NCI-H2029 (cell line): ENCODE data around the gene LALBA.
"Not testable (repeated sequence)": the region's sequence is repeated elsewhere in the genome, so short reads cannot be mapped to it uniquely, and the experiment has no call there.

Source experiments
- DNase-seq: peaks from one replicate; lab custom pipeline; 2025; lab: John Stamatoyannopoulos, UW

Gene LALBA

GRCh38 chr12:48569946-48570345, at the start of gene LALBA:
LALBA (minus strand) TSS chr12:48570046; CDS start chr12:48570020, 26 bp downstream.
- DNase-seq, result no peak

GRCh38 chr12:48618541-48618940, 48.7 kb upstream of the LALBA start:
- DNase-seq, result peak; percentile 51

GRCh38 chr12:48615681-48616080, 45.8 kb upstream of the LALBA start:
- DNase-seq, result no peak

GRCh38 chr12:48613321-48613720, 43.5 kb upstream of the LALBA start:
- no peak for DNase-seq

GRCh38 chr12:48602192-48602989, 32.5 kb upstream of the LALBA start:
- no peak for DNase-seq

GRCh38 chr12:48601013-48601756, 31.3 kb upstream of the LALBA start:
- no peak for DNase-seq

GRCh38 chr12:48600552-48600951, 30.7 kb upstream of the LALBA start:
- no peak for DNase-seq

GRCh38 chr12:48592591-48593086, 22.8 kb upstream of the LALBA start:
- no peak for DNase-seq

- no peak for DNase-seq
Measured at GRCh38 chr12:48586361-48586760, 16.5 kb upstream of the LALBA start.

- DNase-seq, result no peak
Measured at GRCh38 chr12:48583728-48584127, 13.9 kb upstream of the LALBA start.

- no peak for DNase-seq
Measured at GRCh38 chr12:48580831-48581230, 11.0 kb upstream of the LALBA start.

- DNase-seq, result no peak
Measured at GRCh38 chr12:48572326-48572725, 2.5 kb upstream of the LALBA start.

- no peak for DNase-seq
Measured at GRCh38 chr12:48567731-48568130, 2.1 kb downstream of the LALBA start.

GRCh38 chr12:48557919-48558318, 11.9 kb downstream of the LALBA start:
- DNase-seq, result no peak

- no peak for DNase-seq
Measured at GRCh38 chr12:48556631-48557030, 13.2 kb downstream of the LALBA start.

- DNase-seq, result not testable (repeated sequence)
Measured at GRCh38 chr12:48553666-48554343, 16.0 kb downstream of the LALBA start.

- DNase-seq, result not testable (repeated sequence)
Measured at GRCh38 chr12:48551636-48552035, 18.2 kb downstream of the LALBA start.

- not testable (repeated sequence) for DNase-seq
Measured at GRCh38 chr12:48547012-48547411, 22.8 kb downstream of the LALBA start.

- DNase-seq, result no peak
Measured at GRCh38 chr12:48545833-48546469, 23.9 kb downstream of the LALBA start.

GRCh38 chr12:48542300-48542928, 27.4 kb downstream of the LALBA start:
- DNase-seq, result peak; percentile 17

GRCh38 chr12:48536602-48537001, 33.2 kb downstream of the LALBA start:
- DNase-seq, result no peak

- no peak for DNase-seq
Measured at GRCh38 chr12:48532601-48533000, 37.2 kb downstream of the LALBA start.
